8988T (cell line): ENCODE results near the gene EBF3.

Experiments used
- DNase-seq: peaks from one replicate; pipeline ENCODE4 v3.0.0; 2011

The EBF3 gene

GRCh38 chr10:129850790-129851189 lies 113.3 kb downstream of the EBF3 start:
- DNase-seq: no peak

- DNase-seq: no peak
Measured at GRCh38 chr10:129850316-129850715, 113.8 kb downstream of the EBF3 start.

- no peak for DNase-seq
Measured at GRCh38 chr10:129849853-129850252, 114.2 kb downstream of the EBF3 start.

GRCh38 chr10:129849452-129849750 lies 114.7 kb downstream of the EBF3 start:
- DNase-seq: no peak

GRCh38 chr10:129848696-129849451 lies 115.2 kb downstream of the EBF3 start:
- DNase-seq: no peak

GRCh38 chr10:129847741-129848483 lies 116.2 kb downstream of the EBF3 start:
- no peak for DNase-seq

- no peak for DNase-seq
Measured at GRCh38 chr10:129846991-129847391, 117.1 kb downstream of the EBF3 start.

- DNase-seq: no peak
Measured at GRCh38 chr10:129845111-129845753, 118.8 kb downstream of the EBF3 start.

GRCh38 chr10:129844216-129844766 lies 119.8 kb downstream of the EBF3 start:
- DNase-seq: no peak

GRCh38 chr10:129843702-129844101 lies 120.4 kb downstream of the EBF3 start:
- no peak for DNase-seq

GRCh38 chr10:129843131-129843541 lies 120.9 kb downstream of the EBF3 start:
- DNase-seq: no peak

- no peak for DNase-seq
Measured at GRCh38 chr10:129842031-129842430, 122.0 kb downstream of the EBF3 start.

- DNase-seq: no peak
Measured at GRCh38 chr10:129841590-129841989, 122.5 kb downstream of the EBF3 start.

GRCh38 chr10:129841071-129841470 lies 123.0 kb downstream of the EBF3 start:
- DNase-seq: no peak

- DNase-seq: no peak
Measured at GRCh38 chr10:129840196-129840590, 123.9 kb downstream of the EBF3 start.

- no peak for DNase-seq
Measured at GRCh38 chr10:129839285-129840195, 124.5 kb downstream of the EBF3 start.

- no peak for DNase-seq
Measured at GRCh38 chr10:129838794-129839193, 125.3 kb downstream of the EBF3 start.

- no peak for DNase-seq
Measured at GRCh38 chr10:129837909-129838582, 126.0 kb downstream of the EBF3 start.

- DNase-seq: no peak
Measured at GRCh38 chr10:129836253-129836652, 127.8 kb downstream of the EBF3 start.

GRCh38 chr10:129833994-129834739 lies 129.9 kb downstream of the EBF3 start:
- no peak for DNase-seq

GRCh38 chr10:129833468-129833950 lies 130.6 kb downstream of the EBF3 start:
- no peak for DNase-seq
